ENCODE data around the gene AASS.

Gene AASS

GRCh38 chr7:122064971-122065370 lies 79.1 kb downstream of the AASS start:
- TF ChIP-seq CTCF (IDR thresholded peaks at IDR 0.05): no peak

DNA sequence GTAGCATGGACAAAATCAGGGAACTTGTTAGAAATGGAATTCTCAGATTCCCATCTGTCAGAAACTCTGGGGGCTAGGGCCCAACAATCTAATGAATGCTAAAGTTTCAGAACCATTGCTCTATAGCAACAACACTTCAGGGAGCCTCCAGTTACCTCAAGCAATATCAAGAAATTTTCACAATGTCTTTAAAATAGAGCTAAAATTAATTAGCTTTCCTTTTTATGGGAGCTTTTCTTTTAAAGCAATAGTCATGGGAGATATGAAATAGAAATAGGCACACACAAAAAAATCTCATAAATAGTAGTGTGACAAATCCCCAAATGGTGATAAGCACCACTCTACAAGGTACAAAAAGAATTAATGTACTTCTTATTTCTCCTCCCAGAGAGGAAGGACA lies 80.9 kb downstream of the AASS start:
- H3K36me3 ChIP-seq: no peaks in the 10 kb centered on the region
- no peak overlapping the region for H3K27ac ChIP-seq
- H3K9me3 ChIP-seq: no peaks in the 10 kb centered on the region
- H3K27me3 ChIP-seq: no peaks in the 10 kb centered on the region
- no peak for TF ChIP-seq CTCF (IDR thresholded peaks at IDR 0.05)
- H3K4me1 ChIP-seq (ENCODE audit: control insufficient read depth in 1 of 2, insufficient read depth in 1 of 2, low read depth in 1 of 2, low read length in 1 of 2): no peaks in the 10 kb centered on the region
- no peak overlapping the region for H3K4me3 ChIP-seq (ENCODE audit: low read depth in 1 of 2, low read length in 1 of 2)

More at GRCh38 chr7:122064971-122065370, 79.1 kb downstream of the AASS start:
- H3K27me3 ChIP-seq: no peaks in the 10 kb centered on the region
- H3K4me3 ChIP-seq (ENCODE audit: low read depth in 1 of 2, low read length in 1 of 2): no peak overlapping the region
- H3K4me1 ChIP-seq (ENCODE audit: control insufficient read depth in 1 of 2, insufficient read depth in 1 of 2, low read depth in 1 of 2, low read length in 1 of 2): no peaks in the 10 kb centered on the region
- no peak overlapping the region for H3K27ac ChIP-seq
- H3K36me3 ChIP-seq: no peaks in the 10 kb centered on the region
- H3K9me3 ChIP-seq: no peaks in the 10 kb centered on the region

GRCh38 chr7:122059542-122059941 lies 84.5 kb downstream of the AASS start:
- H3K4me1 ChIP-seq (ENCODE audit: control insufficient read depth in 1 of 2, insufficient read depth in 1 of 2, low read depth in 1 of 2, low read length in 1 of 2): no peaks in the 10 kb centered on the region
- TF ChIP-seq CTCF (IDR thresholded peaks at IDR 0.05): no peak
- H3K36me3 ChIP-seq: no peaks in the 10 kb centered on the region
- no peaks in the 10 kb centered on the region for H3K27me3 ChIP-seq
- H3K27ac ChIP-seq: no peak overlapping the region
- no peaks in the 10 kb centered on the region for H3K9me3 ChIP-seq
- H3K4me3 ChIP-seq (ENCODE audit: low read depth in 1 of 2, low read length in 1 of 2): no peak overlapping the region

- no peaks in the 10 kb centered on the region for H3K9me3 ChIP-seq
- H3K36me3 ChIP-seq: no peaks in the 10 kb centered on the region
- no peak overlapping the region for H3K4me3 ChIP-seq (ENCODE audit: low read depth in 1 of 2, low read length in 1 of 2)
- no peak overlapping the region for H3K27ac ChIP-seq
- H3K27me3 ChIP-seq: no peaks in the 10 kb centered on the region
- no peaks in the 10 kb centered on the region for H3K4me1 ChIP-seq (ENCODE audit: control insufficient read depth in 1 of 2, insufficient read depth in 1 of 2, low read depth in 1 of 2, low read length in 1 of 2)
- TF ChIP-seq CTCF (IDR thresholded peaks at IDR 0.05): no peak
These were observed 87.1 kb downstream of the AASS start for GRCh38 chr7:122056977-122057376.

DNA sequence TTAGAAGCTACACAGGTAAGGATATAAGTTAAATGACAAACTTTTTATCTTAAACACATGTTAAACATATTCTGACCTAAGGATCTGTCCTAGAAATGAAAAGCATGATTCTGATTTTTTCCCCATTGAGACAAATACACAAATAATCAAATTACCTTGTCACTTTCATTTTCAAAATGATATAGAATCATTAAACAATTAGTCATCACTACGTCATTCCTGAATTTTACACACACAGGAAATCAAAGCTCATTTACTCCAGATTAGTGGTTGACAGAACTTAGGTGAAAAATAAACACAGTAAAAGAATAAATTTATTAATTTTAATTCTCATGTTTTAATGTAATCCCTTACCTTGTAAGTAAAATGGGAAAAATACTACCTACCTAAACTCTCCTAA lies 89.0 kb downstream of the AASS start:
- no peak for TF ChIP-seq CTCF (IDR thresholded peaks at IDR 0.05)

GRCh38 chr7:122054393-122054792 lies 89.7 kb downstream of the AASS start:
- Histone ChIP-seq H3K9me3 (no peaks in the 10 kb centered on the region), H3K27me3 (no peaks in the 10 kb centered on the region), H3K36me3 (no peaks in the 10 kb centered on the region), H3K27ac (no peak overlapping the region), H3K4me3 (ENCODE audit: low read depth in 1 of 2, low read length in 1 of 2) (no peak overlapping the region), H3K4me1 (ENCODE audit: control insufficient read depth in 1 of 2, insufficient read depth in 1 of 2, low read depth in 1 of 2, low read length in 1 of 2) (no peaks in the 10 kb centered on the region)
- no peak for TF ChIP-seq CTCF (IDR thresholded peaks at IDR 0.05)

More for the DNA sequence above, 89.0 kb downstream of the AASS start:
- Histone ChIP-seq H3K36me3 (no peaks in the 10 kb centered on the region), H3K27me3 (no peaks in the 10 kb centered on the region), H3K4me3 (ENCODE audit: low read depth in 1 of 2, low read length in 1 of 2) (no peak overlapping the region), H3K9me3 (no peaks in the 10 kb centered on the region), H3K4me1 (ENCODE audit: control insufficient read depth in 1 of 2, insufficient read depth in 1 of 2, low read depth in 1 of 2, low read length in 1 of 2) (no peaks in the 10 kb centered on the region), H3K27ac (no peak overlapping the region)

Measured in neutrophil (primary cell).